HEK293 (cell line): Measurements from ENCODE around the gene SEMA4D.
A peak's percentile ranks its signal among the peaks of the same experiment; 100 is the strongest.

ENCODE experiments used
- CTCF ChIA-PET: fragments of 350-600 bp; formaldehyde crosslinking; extraction: SDS; loops from one replicate; lab custom pipeline; 2021; ENCODE audit warnings: antibody characterized with exemption; lab: Yijun Ruan, JAX
- POLR2A ChIA-PET: fragments of 300-600 bp; formaldehyde crosslinking; extraction: SDS; loops from one replicate; lab custom pipeline; 2020; ENCODE audit warnings: antibody characterized with exemption, inconsistent platforms; lab: Yijun Ruan, JAX
- H3K27ac ChIP-seq: fragments of 200-500 bp; sonication (Bioruptor generic); 2 replicates; pipeline ENCODE4 v1.5.1; 2014; ENCODE audit warnings: low read depth, low read length, control low read depth, inconsistent platforms; ENCODE audit errors: extremely low read depth
- H3K36me3 ChIP-seq, 2 experiments: fragments of 200-500 bp in 1 of 2; sonication (Bioruptor generic) in 1 of 2; 1 replicate in 1 of 2; 2 replicates in 1 of 2; pipeline ENCODE4 v1.5.1; 2014 to 2017; ENCODE audit warnings: inconsistent platforms in 2 of 2, low read length in 2 of 2; ENCODE audit not compliant: control insufficient read depth in 2 of 2, insufficient read depth in 1 of 2
- H3K4me1 ChIP-seq: fragments of 200-500 bp; sonication (Bioruptor generic); 2 replicates; pipeline ENCODE4 v1.5.1; 2014; ENCODE audit warnings: mild to moderate bottlenecking, low read length, inconsistent platforms; ENCODE audit not compliant: control insufficient read depth, insufficient read depth
- H3K4me3 ChIP-seq: 2 replicates; pipeline ENCODE4 v1.5.1; 2011; ENCODE audit warnings: low read depth, mild to moderate bottlenecking, control low read depth, low read length, moderate library complexity
- H3K9me3 ChIP-seq: fragments of 200-500 bp; sonication (Bioruptor generic); 2 replicates; pipeline ENCODE4 v1.5.1; 2014; ENCODE audit warnings: low read depth, low read length, inconsistent platforms; ENCODE audit not compliant: control insufficient read depth, insufficient read depth
- HOXC10 ChIP-seq: sonication (generic); formaldehyde crosslinking; IDR thresholded peaks from 2 replicates; pipeline ENCODE4 v1.8.1; 2023; ENCODE audit warnings: mild to moderate bottlenecking, missing genetic modification reagents
- PRDM1 ChIP-seq: fragments of 450-650 bp; formaldehyde crosslinking; IDR thresholded peaks from 2 replicates; pipeline ENCODE4; 2016; ENCODE audit warnings: missing biosample characterization, missing genetic modification characterization
- SCRT1 ChIP-seq: fragments of 450-650 bp; formaldehyde crosslinking; IDR thresholded peaks from 2 replicates; pipeline ENCODE4 v1.5.1; 2016; ENCODE audit warnings: missing biosample characterization, missing genetic modification characterization, borderline replicate concordance
- ZFP3 ChIP-seq: fragments of 450-650 bp; formaldehyde crosslinking; IDR thresholded peaks from 2 replicates; pipeline ENCODE4 v1.5.1; 2016; ENCODE audit warnings: low read depth, missing biosample characterization, missing genetic modification characterization
- ZNF121 ChIP-seq: fragments of 450-650 bp; formaldehyde crosslinking; IDR thresholded peaks from 2 replicates; pipeline ENCODE4 v1.5.1; 2016; ENCODE audit warnings: missing biosample characterization, missing genetic modification characterization
- ZNF169 ChIP-seq: fragments of 450-650 bp; formaldehyde crosslinking; IDR thresholded peaks from 2 replicates; pipeline ENCODE4 v1.5.1; 2016; ENCODE audit warnings: missing biosample characterization, missing genetic modification characterization
- ZNF23 ChIP-seq: fragments of 450-650 bp; formaldehyde crosslinking; IDR thresholded peaks from 2 replicates; pipeline ENCODE4 v1.5.1; 2016; ENCODE audit warnings: missing biosample characterization, missing genetic modification characterization, borderline replicate concordance
- ZNF292 ChIP-seq: fragments of 450-650 bp; formaldehyde crosslinking; IDR thresholded peaks from 2 replicates; pipeline ENCODE4 v1.5.1; 2016; ENCODE audit warnings: low read depth, missing biosample characterization, missing genetic modification characterization, borderline replicate concordance
- ZNF366 ChIP-seq: fragments of 450-650 bp; formaldehyde crosslinking; conservative IDR thresholded peaks from 2 replicates; pipeline ENCODE4 v1.5.1; 2016; ENCODE audit warnings: missing biosample characterization, missing genetic modification characterization
- ZNF391 ChIP-seq: fragments of 450-650 bp; formaldehyde crosslinking; IDR thresholded peaks from 2 replicates; pipeline ENCODE4 v1.5.1; 2016; ENCODE audit warnings: low read depth, missing biosample characterization, missing genetic modification characterization, borderline replicate concordance
- ZNF416 ChIP-seq: fragments of 450-650 bp; formaldehyde crosslinking; IDR thresholded peaks from 2 replicates; pipeline ENCODE4 v1.5.1; 2016; ENCODE audit warnings: missing biosample characterization, missing genetic modification characterization
- ZNF501 ChIP-seq: fragments of 450-650 bp; formaldehyde crosslinking; IDR thresholded peaks from 2 replicates; pipeline ENCODE4 v1.5.1; 2016; ENCODE audit warnings: missing biosample characterization, missing genetic modification characterization
- ZNF521 ChIP-seq: fragments of 450-650 bp; formaldehyde crosslinking; IDR thresholded peaks from 2 replicates; pipeline ENCODE4 v1.5.1; 2017; ENCODE audit warnings: missing biosample characterization, mild to moderate bottlenecking, missing genetic modification characterization
- ZNF560 ChIP-seq: fragments of 450-650 bp; formaldehyde crosslinking; IDR thresholded peaks from 2 replicates; pipeline ENCODE4 v1.5.1; 2017; ENCODE audit warnings: missing biosample characterization, missing genetic modification characterization, borderline replicate concordance
- ZNF623 ChIP-seq: fragments of 450-650 bp; formaldehyde crosslinking; IDR thresholded peaks from 2 replicates; pipeline ENCODE4 v1.5.1; 2016; ENCODE audit warnings: missing biosample characterization, missing genetic modification characterization
- ZNF658 ChIP-seq: fragments of 450-650 bp; formaldehyde crosslinking; IDR thresholded peaks from 2 replicates; pipeline ENCODE4; 2016; ENCODE audit warnings: missing biosample characterization, missing genetic modification characterization
- ZNF670 ChIP-seq: fragments of 450-650 bp; formaldehyde crosslinking; IDR thresholded peaks from 2 replicates; pipeline ENCODE4 v1.5.1; 2016; ENCODE audit warnings: missing biosample characterization, missing genetic modification characterization, low read depth
- ZNF677 ChIP-seq: fragments of 450-650 bp; IDR thresholded peaks from 2 replicates; pipeline ENCODE4 v1.5.0; 2018; ENCODE audit warnings: missing biosample characterization, mild to moderate bottlenecking, missing genetic modification characterization, moderate library complexity
- ZNF692 ChIP-seq: fragments of 450-650 bp; formaldehyde crosslinking; IDR thresholded peaks from 2 replicates; pipeline ENCODE4 v1.5.1; 2016; ENCODE audit warnings: missing biosample characterization, missing genetic modification characterization
- TF ChIP-seq, protein P1 (sequence below): fragments of 450-650 bp; formaldehyde crosslinking; IDR thresholded peaks from 2 replicates; pipeline ENCODE4 v1.5.1; 2016; ENCODE audit warnings: missing biosample characterization, missing genetic modification characterization
- TF ChIP-seq, protein P2 (sequence below): fragments of 450-650 bp; formaldehyde crosslinking; IDR thresholded peaks from 2 replicates; pipeline ENCODE4 v1.5.1; 2016; ENCODE audit warnings: missing biosample characterization, missing genetic modification characterization

SEMA4D gene

GRCh38 chr9:89329917-89330316 is 168.0 kb downstream of the SEMA4D start:
- Histone ChIP-seq H3K9me3 (no peaks in the 10 kb centered on the region), H3K27ac (no peak overlapping the region), H3K36me3 (peaks cover 12 to 84% of the 10 kb centered on the region in 2 experiments), H3K4me1 (no peaks in the 10 kb centered on the region), H3K4me3 (no peak overlapping the region)
- no peak for TF ChIP-seq ZNF391 (tag by site-specific recombination)
- TF ChIP-seq, protein P1, sequence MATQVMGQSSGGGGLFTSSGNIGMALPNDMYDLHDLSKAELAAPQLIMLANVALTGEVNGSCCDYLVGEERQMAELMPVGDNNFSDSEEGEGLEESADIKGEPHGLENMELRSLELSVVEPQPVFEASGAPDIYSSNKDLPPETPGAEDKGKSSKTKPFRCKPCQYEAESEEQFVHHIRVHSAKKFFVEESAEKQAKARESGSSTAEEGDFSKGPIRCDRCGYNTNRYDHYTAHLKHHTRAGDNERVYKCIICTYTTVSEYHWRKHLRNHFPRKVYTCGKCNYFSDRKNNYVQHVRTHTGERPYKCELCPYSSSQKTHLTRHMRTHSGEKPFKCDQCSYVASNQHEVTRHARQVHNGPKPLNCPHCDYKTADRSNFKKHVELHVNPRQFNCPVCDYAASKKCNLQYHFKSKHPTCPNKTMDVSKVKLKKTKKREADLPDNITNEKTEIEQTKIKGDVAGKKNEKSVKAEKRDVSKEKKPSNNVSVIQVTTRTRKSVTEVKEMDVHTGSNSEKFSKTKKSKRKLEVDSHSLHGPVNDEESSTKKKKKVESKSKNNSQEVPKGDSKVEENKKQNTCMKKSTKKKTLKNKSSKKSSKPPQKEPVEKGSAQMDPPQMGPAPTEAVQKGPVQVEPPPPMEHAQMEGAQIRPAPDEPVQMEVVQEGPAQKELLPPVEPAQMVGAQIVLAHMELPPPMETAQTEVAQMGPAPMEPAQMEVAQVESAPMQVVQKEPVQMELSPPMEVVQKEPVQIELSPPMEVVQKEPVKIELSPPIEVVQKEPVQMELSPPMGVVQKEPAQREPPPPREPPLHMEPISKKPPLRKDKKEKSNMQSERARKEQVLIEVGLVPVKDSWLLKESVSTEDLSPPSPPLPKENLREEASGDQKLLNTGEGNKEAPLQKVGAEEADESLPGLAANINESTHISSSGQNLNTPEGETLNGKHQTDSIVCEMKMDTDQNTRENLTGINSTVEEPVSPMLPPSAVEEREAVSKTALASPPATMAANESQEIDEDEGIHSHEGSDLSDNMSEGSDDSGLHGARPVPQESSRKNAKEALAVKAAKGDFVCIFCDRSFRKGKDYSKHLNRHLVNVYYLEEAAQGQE = peak; percentile 73
- TF ChIP-seq, protein P2, sequence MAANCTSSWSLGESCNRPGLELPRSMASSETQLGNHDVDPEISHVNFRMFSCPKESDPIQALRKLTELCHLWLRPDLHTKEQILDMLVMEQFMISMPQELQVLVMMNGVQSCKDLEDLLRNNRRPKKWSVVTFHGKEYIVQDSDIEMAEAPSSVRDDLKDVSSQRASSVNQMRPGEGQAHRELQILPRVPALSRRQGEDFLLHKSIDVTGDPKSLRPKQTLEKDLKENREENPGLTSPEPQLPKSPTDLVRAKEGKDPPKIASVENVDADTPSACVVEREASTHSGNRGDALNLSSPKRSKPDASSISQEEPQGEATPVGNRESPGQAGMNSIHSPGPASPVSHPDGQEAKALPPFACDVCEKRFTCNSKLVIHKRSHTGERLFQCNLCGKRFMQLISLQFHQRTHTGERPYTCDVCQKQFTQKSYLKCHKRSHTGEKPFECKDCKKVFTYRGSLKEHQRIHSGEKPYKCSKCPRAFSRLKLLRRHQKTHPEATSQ (tag by site-specific recombination) = no peak
- TF ChIP-seq ZNF521 = no peak
- TF ChIP-seq ZNF501 (tag by site-specific recombination) = no peak
- ChIA-PET CTCF (no interaction called here), POLR2A (no interaction called here)

GRCh38 chr9:89328064-89328463 is 169.8 kb downstream of the SEMA4D start:
- Histone ChIP-seq H3K27ac (no peak overlapping the region), H3K9me3 (no peaks in the 10 kb centered on the region), H3K36me3 (peaks cover 7 to 71% of the 10 kb centered on the region in 2 experiments), H3K4me1 (no peaks in the 10 kb centered on the region), H3K4me3 (no peak overlapping the region)
- no peak for TF ChIP-seq ZNF658 (tag by site-specific recombination)
- no peak for TF ChIP-seq HOXC10 (CRISPR knock-in tag)
- no peak for TF ChIP-seq ZNF416 (tag by site-specific recombination)
- ChIA-PET POLR2A (no interaction called here), CTCF (interaction anchor here (1.0 kb wide), 1 partner anchor 221 kb away, joined by 3 read pairs; no protein-coding TSS in a partner anchor)

- no peak overlapping the region for H3K4me3 ChIP-seq
- CTCF ChIA-PET = interaction anchor here (0.9 to 1.3 kb wide), 2 partner anchors 207 to 223 kb away, joined by 4 to 5 read pairs; no protein-coding TSS in a partner anchor
- peaks cover 7 to 64% of the 10 kb centered on the region in 2 experiments for H3K36me3 ChIP-seq
- TF ChIP-seq SCRT1 = no peak
- no peak for TF ChIP-seq ZNF560 (tag by site-specific recombination)
- TF ChIP-seq ZNF169 (tag by site-specific recombination) = no peak
- TF ChIP-seq ZFP3 (tag by site-specific recombination) = no peak
- no peak for TF ChIP-seq ZNF292
- TF ChIP-seq ZNF416 (tag by site-specific recombination) = no peak
- no peak for TF ChIP-seq ZNF692
- no peak for TF ChIP-seq ZNF366
- TF ChIP-seq ZNF121 (tag by site-specific recombination) = no peak
- no peak for TF ChIP-seq ZNF670 (tag by site-specific recombination)
- no peak for TF ChIP-seq PRDM1 (tag by site-specific recombination)
- no peak for TF ChIP-seq ZNF623 (tag by site-specific recombination)
- no peak for TF ChIP-seq ZNF677 (tag by site-specific recombination)
- no peak for TF ChIP-seq ZNF23
- TF ChIP-seq, all 188 proteins: peak for 0
- no peaks in the 10 kb centered on the region for H3K4me1 ChIP-seq
- POLR2A ChIA-PET = interaction anchor here (0.7 kb wide), 1 partner anchor 14 kb away, joined by 3 read pairs; no protein-coding TSS in a partner anchor
- H3K9me3 ChIP-seq = no peaks in the 10 kb centered on the region
- no peak overlapping the region for H3K27ac ChIP-seq
These were observed 172.2 kb downstream of the SEMA4D start for GRCh38 chr9:89325733-89326132.
